Measurements from ENCODE around the gene PRDM15. TPM values are rescaled to one million over a fixed set of nuclear protein-coding genes. Genes with fewer than 3 reads are reported as not detected.

PRDM15 gene
- total RNA-seq, 1 experiment from 2014 or later = 9.9 TPM

DNA sequence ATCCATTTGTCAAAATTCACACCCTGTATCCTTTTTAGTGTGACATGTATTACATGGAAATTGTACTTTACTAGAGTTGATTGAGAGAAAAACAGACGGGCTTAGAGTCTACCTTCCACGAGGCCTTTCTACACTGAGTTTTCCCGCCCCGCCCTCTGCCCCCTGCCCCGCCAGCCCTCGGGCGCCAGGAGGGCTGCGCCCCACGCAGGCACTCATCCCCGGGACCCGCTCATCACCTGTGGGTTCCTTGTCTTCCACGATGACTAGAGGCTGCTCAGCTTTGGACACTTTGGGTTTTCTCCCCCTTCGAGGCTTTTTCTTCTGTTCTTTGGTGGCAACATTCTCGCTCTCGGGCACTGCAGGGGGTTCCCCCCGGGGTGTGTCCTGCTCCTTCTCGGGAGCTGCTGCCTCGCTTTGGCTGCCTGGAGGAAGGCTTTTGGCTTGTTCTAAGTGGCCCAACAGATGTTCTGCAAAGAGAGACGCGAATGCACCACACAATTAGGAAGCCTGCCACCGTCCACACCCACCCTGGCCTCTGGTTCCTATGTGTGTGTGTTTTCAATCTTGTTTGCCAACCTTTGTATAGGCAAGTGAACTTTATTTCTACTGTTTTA lies 39.6 kb downstream of the PRDM15 start:
- Histone ChIP-seq H3K79me1 (ENCODE audit: insufficient read depth, low read depth, low read length, poor library complexity, severe bottlenecking) (no peaks in the 10 kb centered on the region), H3K4me1 (ENCODE audit: insufficient read depth, low read length) (no peaks in the 10 kb centered on the region), H2BK120ac (ENCODE audit: low read depth, low read length, poor library complexity, severe bottlenecking) (no peak overlapping the region), H3K79me2 (ENCODE audit: insufficient read depth, low read length) (no peaks in the 10 kb centered on the region), H3K18ac (ENCODE audit: insufficient read length, low read depth, low read length) (no peak overlapping the region), H4K91ac (ENCODE audit: insufficient read length, low read depth, low read length) (no peak overlapping the region), H3K9ac (ENCODE audit: extremely low read depth, insufficient read length, low read length) (no peak overlapping the region), H2AK5ac (ENCODE audit: insufficient read length, low read length) (no peak overlapping the region), H2BK5ac (ENCODE audit: insufficient read length, low read length) (no peak overlapping the region), H4K20me1 (ENCODE audit: control insufficient read depth, insufficient read depth, insufficient read length) (no peaks in the 10 kb centered on the region), H3K23ac (ENCODE audit: insufficient read length, low read depth, low read length) (no peak overlapping the region), H2BK15ac (ENCODE audit: low read depth, low read length) (no peak overlapping the region), H3K56ac (ENCODE audit: insufficient read length, low read depth, low read length) (no peak overlapping the region), H3K27me3 (ENCODE audit: insufficient read depth, low read length) (no peaks in the 10 kb centered on the region), H4K8ac (replicated peaks; ENCODE audit: insufficient read length, low read depth, low read length) (no peak overlapping the region), H3K23me2 (ENCODE audit: insufficient read length, low read depth, low read length, poor library complexity, severe bottlenecking) (no peaks in the 10 kb centered on the region), H3K27ac (ENCODE audit: insufficient read length, low read depth, low read length) (no peak overlapping the region), H2BK20ac (ENCODE audit: low read depth, low read length, poor library complexity, severe bottlenecking) (no peak overlapping the region), H2BK12ac (ENCODE audit: insufficient read length, low read depth, low read length) (no peak overlapping the region), H4K5ac (ENCODE audit: insufficient read length, low read depth, low read length) (no peak overlapping the region), H2AFZ (ENCODE audit: low read length) (no peak overlapping the region), H3K14ac (ENCODE audit: insufficient read depth, low read length) (no peak overlapping the region), H3K4me2 (ENCODE audit: insufficient read depth, insufficient read length, low read length) (no peak overlapping the region), H3K4ac (ENCODE audit: low read depth, low read length) (no peak overlapping the region), H3K9me3 (ENCODE audit: control insufficient read depth, low read depth, low read length) (no peaks in the 10 kb centered on the region), H3T11ph (ENCODE audit: low read length) (no peak overlapping the region)
- WGBS (ENCODE audit: extremely low coverage, insufficient read length, low lambda C conversion rate) = no CpG with 5 or more reads among the region's 21 CpGs
- peaks cover 13 to 15% of the 10 kb centered on the region in 2 experiments for H3K9me3 Mint-ChIP-seq
- no peaks in the 10 kb centered on the region for H3K27me3 Mint-ChIP-seq (ENCODE audit: low read depth)
- no peak overlapping the region for H3K4me3 Mint-ChIP-seq
- no peak for DNase-seq
- H3K4me1 Mint-ChIP-seq = peaks cover 24 to 26% of the 10 kb centered on the region in 2 experiments
- no peak overlapping the region for H3K27ac Mint-ChIP-seq
- H3K36me3 Mint-ChIP-seq (ENCODE audit: insufficient read depth in 1 of 3, low read depth in 3 of 3) = peaks cover 44 to 56% (median 47%) of the 10 kb centered on the region in 3 experiments
- no peak for TF ChIP-seq CTCF (conservative IDR thresholded peaks at IDR 0.05)

Measured in H9 (cell line).